GM19328 (cell line): ENCODE results near the gene VENTX.

Experiments used
- ATAC-seq: cut with Tn5 transposase; IDR thresholded peaks from one replicate; pipeline ENCODE4 v1.9.1; 2021; ENCODE audit warnings: mild to moderate bottlenecking, moderate library complexity; ENCODE audit not compliant: unreplicated experiment

VENTX gene

DNA sequence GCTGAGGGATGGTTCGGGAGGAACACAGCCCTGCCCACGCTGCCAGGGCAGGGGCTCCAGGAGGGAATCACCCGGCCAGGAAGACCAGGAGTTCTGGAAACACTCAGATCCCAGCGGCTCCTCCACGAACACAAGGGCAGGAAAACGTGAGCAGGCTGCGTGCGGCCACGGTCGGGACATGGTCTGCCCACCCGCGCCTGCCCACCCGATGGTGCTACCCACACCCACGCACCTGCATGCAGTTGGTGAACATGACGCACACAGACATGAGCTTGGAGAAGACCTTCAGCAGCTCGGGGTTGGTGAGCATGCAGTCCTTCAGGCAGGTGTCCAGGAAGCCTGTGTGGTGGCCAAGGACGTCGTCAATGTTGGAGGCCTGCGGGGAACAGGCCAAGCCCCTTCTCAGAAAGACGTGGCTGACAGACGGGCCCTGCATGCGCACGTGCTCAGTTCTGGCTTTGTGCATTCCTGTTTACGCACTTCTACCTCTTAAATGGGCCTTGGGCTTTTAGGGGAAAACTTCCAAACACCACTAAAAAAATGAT, 45.3 kb downstream of the VENTX start:
- no peak for ATAC-seq

DNA sequence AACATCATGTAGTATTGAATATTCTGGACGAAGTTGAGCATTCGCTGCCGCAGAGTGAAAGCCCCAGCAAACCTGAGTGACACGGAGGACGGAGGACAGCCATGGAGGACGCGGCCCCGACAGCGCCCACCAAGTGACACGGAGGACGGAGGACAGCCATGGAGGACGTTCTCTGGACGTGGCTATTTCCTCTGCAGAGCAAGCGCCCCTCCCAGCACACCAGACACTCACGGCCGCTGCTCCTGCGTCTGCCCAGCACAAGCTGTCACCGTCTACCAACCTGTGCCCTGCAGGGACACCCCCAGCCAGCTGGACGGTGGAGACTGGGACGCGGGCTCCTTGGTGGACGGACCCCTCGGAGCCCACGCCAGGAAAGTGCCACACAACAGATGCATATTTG, 46.3 kb downstream of the VENTX start:
- no peak for ATAC-seq

DNA sequence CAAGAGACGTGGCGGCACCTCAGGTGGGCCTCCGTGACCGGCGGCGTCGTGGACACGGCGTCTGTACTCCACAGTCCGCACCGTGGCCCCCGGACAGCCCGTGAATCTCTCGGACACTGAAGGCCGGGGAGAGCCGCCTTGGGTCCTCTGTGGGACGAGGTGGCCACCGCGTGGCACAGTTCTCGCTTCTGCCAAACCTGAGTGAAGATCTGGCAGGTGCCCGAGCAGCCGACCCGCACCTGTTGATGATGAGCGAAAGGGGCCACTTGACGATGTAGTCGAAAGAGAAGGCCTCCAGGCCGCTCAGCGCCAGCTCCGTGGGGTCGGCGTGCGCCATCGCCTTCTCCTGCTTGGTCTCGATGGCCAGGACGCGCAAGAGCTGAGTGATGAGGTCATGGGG, 47.6 kb downstream of the VENTX start:
- no peak for ATAC-seq

DNA sequence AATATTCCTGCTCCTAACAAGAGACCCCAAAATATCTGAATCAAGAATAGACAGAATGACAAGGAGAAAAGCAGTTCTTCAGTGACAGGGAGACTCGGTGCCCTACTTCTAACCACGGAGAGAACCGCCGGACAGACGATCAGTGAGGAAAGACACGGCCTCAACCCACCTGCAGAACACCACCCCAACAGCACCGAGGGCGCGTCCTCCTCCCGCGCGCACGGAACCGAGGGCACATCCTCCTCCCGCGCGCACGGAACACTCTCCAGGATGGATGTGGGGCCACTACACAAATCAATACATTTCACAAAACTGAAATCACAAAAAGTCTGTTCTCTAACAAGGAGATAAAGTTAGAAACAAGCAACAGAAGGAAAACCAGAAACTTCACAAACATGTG, 48.7 kb downstream of the VENTX start:
- ATAC-seq = no peak

DNA sequence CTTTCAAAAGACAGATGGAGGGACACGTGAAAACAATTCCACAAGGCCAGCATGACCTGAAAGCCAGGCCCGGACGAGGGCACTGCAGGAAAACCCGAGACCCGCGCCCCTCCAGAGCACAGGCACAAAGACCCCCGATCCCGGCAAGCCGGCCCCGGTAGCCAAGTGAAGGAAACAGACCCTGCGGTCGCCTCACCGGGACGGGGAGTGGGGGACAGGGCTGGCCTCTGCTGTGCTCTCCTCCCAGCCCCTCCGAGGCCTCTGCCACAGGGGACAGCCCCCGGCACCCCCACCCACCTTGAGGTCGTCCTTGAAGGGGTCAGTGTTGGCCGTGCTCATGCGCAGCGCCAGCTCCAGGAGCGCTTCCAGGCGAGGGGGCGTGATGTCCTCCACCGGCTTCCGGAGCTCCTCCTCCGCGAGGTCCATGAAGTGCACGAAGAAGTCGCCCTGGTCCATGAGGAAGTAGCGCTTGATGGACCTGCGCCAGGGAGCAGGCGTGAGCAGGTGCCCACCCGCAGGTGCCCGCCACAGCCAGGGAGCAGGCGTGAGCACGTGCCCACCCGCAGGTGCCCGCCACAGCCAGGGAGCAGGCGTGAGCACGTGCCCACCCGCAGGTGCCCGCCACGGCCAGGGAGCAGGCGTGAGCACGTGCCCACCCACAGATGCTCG, 50.3 kb downstream of the VENTX start:
- ATAC-seq = no peak

DNA sequence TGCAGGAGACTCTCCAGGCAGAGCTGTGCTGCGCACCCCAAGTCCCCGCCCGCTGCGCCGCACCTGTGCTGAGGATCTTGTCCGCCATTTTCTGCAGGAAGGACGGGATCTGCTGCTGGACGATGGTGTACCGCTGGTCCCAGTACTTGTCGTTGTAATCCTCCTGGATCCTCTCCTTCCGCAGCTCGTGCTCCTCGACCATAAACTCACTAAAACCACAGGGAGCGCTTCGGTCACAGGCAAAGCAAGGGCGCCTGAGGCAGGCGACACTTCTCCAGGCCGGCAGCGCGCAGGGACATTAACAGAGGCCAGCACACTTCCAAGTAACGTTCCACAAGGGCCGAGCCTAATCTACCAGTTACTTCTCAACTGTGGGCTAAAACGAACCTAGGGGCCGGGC, 52.1 kb downstream of the VENTX start:
- no peak for ATAC-seq
